ENCODE measurements around the gene WARS2.

Gene WARS2

DNA sequence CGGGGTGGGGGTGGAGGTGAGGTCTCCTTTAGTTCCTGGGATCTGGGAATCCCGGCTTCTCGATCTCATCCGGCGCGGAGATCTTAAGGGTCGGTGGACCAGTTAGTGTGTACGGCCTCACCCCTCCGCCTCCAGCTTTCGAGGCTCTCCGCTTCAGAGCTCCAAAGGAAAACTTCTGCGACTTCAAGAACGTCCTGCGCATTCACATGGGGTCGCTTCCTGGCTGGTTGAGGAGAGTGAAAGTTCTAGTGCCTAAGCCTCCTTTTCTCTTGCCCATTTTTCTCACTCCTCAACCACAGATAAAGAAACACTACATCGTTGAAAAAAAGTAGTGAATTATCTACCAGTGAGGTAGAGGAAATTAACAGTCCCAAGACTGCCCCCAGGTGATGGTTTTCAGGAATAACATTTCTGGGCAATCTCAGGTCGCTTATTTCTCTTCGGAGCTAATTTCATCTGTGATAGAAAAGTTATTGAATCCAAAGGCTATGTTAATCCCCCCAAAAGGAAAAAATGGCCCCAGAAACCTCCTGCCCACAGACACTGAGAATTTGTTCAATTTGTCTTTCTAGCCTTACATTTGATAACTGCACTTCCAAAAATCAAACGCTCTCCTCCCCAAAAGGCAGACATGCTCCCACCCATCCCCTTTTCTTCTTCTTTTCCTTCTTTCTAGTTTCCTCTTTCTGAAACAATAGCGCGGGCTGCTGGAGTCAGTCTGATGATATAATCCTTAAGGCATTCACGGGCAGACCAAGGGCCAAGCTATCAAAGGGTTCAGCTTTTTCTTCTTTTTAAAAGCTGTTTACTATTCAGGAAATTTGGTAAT, 131.8 kb downstream of the WARS2 start:
- TF ChIP-seq NFIC (IDR thresholded peaks at IDR 0.05) (no peak), EP300 (IDR thresholded peaks at IDR 0.05; ENCODE audit: borderline replicate concordance) (no peak), RAD21 (IDR thresholded peaks at IDR 0.05; ENCODE audit: low read depth) (peak; percentile 67), TAF1 (IDR thresholded peaks at IDR 0.05; ENCODE audit: low read depth) (no peak)

DNA sequence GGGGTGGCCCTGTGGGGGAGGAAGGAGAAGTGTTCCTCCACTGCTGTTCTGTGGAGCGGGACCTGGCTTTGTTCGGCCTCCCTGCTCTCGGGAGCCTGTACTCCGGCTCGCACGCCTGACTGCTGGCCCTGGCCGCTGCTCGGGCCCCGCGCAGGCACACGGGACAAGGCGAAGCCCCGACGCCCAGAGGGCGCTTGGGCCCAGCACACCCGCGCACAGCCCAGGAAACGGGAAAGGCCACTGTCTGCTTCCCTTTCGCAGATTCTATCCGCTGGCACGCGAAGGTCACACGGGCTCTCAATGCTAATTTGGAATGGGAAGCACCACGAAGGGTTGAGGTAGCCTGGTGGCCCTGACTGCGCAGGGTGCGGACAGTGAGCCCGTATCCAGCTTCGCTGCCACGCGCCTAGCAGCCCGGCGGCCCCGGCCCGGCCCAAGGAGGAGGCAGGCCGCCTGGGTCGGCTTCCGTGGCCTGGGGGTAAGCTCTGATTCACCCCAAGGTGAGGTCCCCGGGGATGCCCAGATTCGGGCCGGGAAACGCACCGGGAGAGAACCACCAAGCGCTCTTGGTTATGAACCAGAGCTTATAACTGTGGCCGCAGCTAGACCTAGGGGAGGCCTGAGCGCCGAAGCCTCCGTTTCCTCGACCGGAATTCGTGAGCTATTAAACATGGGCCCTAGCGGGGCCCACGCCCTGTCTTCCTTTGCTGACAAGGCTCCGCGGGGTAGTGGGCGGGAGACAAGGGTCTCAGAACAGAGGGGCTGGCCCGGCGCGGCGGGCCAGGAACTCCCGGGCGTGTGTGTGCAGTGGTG, 132.6 kb downstream of the WARS2 start:
- TF ChIP-seq FOXM1 (IDR thresholded peaks at IDR 0.05; ENCODE audit: borderline replicate concordance, low read depth), result no peak
- no peak for TF ChIP-seq YY1 (IDR thresholded peaks at IDR 0.05; ENCODE audit: low read depth)

DNA sequence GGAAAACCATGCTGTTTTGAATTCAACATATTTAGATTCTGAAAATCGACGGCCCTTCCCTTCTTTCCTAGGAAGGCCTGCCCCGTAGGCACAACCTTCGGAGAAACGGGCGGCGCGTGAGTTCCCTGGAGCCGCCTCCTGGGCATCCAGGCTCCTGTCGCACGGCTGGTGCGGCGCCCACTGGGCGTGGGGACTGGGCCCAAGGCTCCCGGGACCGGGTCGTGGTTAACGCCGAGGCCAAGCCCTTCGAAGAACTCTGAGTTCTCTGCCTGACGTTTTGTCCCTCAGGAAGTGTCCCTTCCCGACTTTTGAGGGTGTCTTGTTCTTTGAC, 133.1 kb downstream of the WARS2 start:
- TF ChIP-seq, protein P1, sequence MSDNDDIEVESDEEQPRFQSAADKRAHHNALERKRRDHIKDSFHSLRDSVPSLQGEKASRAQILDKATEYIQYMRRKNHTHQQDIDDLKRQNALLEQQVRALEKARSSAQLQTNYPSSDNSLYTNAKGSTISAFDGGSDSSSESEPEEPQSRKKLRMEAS (IDR thresholded peaks at IDR 0.05), result no peak
- TF ChIP-seq YY1 (IDR thresholded peaks at IDR 0.05; ENCODE audit: low read depth) (no peak), ZBTB7A (IDR thresholded peaks at IDR 0.05; ENCODE audit: low read depth) (no peak), CEBPB (IDR thresholded peaks at IDR 0.05) (no peak), FOXM1 (IDR thresholded peaks at IDR 0.05; ENCODE audit: borderline replicate concordance, low read depth) (no peak), TAF1 (IDR thresholded peaks at IDR 0.05; ENCODE audit: low read depth) (no peak), RAD21 (IDR thresholded peaks at IDR 0.05; ENCODE audit: low read depth) (no peak), EP300 (IDR thresholded peaks at IDR 0.05; ENCODE audit: borderline replicate concordance) (no peak)
- TF ChIP-seq, protein P2, sequence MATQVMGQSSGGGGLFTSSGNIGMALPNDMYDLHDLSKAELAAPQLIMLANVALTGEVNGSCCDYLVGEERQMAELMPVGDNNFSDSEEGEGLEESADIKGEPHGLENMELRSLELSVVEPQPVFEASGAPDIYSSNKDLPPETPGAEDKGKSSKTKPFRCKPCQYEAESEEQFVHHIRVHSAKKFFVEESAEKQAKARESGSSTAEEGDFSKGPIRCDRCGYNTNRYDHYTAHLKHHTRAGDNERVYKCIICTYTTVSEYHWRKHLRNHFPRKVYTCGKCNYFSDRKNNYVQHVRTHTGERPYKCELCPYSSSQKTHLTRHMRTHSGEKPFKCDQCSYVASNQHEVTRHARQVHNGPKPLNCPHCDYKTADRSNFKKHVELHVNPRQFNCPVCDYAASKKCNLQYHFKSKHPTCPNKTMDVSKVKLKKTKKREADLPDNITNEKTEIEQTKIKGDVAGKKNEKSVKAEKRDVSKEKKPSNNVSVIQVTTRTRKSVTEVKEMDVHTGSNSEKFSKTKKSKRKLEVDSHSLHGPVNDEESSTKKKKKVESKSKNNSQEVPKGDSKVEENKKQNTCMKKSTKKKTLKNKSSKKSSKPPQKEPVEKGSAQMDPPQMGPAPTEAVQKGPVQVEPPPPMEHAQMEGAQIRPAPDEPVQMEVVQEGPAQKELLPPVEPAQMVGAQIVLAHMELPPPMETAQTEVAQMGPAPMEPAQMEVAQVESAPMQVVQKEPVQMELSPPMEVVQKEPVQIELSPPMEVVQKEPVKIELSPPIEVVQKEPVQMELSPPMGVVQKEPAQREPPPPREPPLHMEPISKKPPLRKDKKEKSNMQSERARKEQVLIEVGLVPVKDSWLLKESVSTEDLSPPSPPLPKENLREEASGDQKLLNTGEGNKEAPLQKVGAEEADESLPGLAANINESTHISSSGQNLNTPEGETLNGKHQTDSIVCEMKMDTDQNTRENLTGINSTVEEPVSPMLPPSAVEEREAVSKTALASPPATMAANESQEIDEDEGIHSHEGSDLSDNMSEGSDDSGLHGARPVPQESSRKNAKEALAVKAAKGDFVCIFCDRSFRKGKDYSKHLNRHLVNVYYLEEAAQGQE (IDR thresholded peaks at IDR 0.05; ENCODE audit: low read depth), result no peak

DNA sequence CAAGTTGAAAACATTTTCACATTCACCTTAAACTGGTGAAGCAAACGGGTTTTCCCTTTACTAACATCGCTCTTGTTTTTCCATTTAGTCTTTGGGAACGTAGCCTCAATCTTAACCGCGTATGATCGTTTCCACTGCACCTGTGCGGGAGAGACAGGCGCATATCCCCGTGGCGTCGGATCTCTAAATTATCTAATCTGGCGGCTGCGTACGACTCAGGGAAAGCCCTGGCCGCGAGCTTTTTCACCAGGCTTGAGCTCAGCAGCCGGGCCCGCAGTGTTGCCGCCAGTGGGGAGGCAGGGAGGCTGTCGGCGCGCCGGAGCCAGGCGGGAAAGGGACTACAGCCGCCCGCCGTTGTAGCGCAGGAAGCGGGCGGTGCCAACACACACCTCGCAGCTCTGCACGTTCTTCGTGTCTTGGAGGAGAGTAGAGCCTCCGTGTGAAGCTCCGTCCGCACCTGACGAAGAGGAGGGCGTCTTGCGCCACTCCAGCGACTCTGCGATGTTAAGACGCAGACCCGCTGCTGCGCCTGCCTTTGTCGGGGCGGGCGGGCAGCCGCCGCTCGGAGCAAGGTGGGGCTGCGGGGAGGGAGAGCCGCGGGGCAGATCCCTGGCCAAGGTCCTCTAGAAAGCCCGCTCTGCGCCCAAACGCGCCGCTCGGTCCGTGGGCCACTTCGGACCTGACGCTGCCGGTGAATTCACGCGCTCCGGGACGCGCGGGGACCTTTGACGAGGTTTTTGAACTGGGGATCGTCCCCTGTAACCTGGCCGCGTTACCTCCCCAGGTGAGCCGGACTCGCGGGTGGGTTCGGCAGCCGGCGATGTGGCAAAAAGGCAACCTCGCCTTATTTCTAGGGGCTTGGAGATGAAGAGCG, 133.8 kb downstream of the WARS2 start:
- TF ChIP-seq EGR1 (IDR thresholded peaks at IDR 0.05) (no peak), NFIC (IDR thresholded peaks at IDR 0.05) (no peak), TAF1 (IDR thresholded peaks at IDR 0.05; ENCODE audit: low read depth) (no peak), CEBPB (IDR thresholded peaks at IDR 0.05) (no peak), FOXM1 (IDR thresholded peaks at IDR 0.05; ENCODE audit: borderline replicate concordance, low read depth) (no peak), RAD21 (IDR thresholded peaks at IDR 0.05; ENCODE audit: low read depth) (no peak), YY1 (IDR thresholded peaks at IDR 0.05; ENCODE audit: low read depth) (no peak)
- TF ChIP-seq, protein P3, sequence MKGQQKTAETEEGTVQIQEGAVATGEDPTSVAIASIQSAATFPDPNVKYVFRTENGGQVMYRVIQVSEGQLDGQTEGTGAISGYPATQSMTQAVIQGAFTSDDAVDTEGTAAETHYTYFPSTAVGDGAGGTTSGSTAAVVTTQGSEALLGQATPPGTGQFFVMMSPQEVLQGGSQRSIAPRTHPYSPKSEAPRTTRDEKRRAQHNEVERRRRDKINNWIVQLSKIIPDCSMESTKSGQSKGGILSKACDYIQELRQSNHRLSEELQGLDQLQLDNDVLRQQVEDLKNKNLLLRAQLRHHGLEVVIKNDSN (IDR thresholded peaks at IDR 0.05), result no peak

DNA sequence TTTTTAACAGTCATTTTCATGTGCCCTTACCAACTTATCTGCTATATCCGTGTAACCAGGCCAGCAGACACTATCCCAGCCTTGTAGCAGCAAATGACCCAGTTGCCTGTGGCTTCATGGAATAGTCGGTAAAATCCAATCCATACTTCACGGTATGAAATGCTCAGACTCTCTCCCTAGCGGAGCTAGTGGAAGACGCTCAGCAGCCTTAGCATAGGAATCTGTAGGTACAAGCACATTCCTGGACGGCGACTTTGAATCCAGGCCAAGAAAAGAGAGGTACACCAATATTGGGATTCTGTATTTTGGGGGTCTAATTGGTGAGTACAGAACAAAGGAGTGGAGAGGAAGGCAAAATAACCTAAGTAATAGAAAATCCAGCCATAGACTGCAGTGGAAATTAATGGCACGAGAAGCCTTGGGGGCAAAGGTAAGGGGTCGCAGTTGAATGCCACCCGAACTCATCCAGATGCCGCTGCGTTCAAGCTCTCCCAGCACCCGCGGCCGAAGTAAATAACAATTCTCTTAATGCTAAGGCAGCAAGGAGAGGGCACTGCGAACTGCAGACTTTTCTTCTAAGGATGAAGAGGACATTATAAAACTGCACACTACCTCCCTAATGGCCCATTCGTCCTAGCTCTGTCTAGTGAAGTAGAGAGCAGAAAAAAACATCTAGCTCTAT, 134.6 kb downstream of the WARS2 start:
- no peak for TF ChIP-seq CREB1 (IDR thresholded peaks at IDR 0.05; ENCODE audit: low read depth)
- TF ChIP-seq TAF1 (IDR thresholded peaks at IDR 0.05; ENCODE audit: low read depth), result no peak
- TF ChIP-seq TEAD4 (IDR thresholded peaks at IDR 0.05), result no peak
- TF ChIP-seq, protein P2 (IDR thresholded peaks at IDR 0.05; ENCODE audit: low read depth), result no peak
- no peak for TF ChIP-seq FOXM1 (IDR thresholded peaks at IDR 0.05; ENCODE audit: borderline replicate concordance, low read depth)
- TF ChIP-seq, protein P3 (IDR thresholded peaks at IDR 0.05), result no peak
- TF ChIP-seq NFIC (IDR thresholded peaks at IDR 0.05), result no peak
- no peak for TF ChIP-seq RAD21 (IDR thresholded peaks at IDR 0.05; ENCODE audit: low read depth)
- no peak for TF ChIP-seq CEBPB (IDR thresholded peaks at IDR 0.05)
- TF ChIP-seq ZBTB7A (IDR thresholded peaks at IDR 0.05; ENCODE audit: low read depth), result no peak
- TF ChIP-seq YY1 (IDR thresholded peaks at IDR 0.05; ENCODE audit: low read depth), result no peak
- no peak for TF ChIP-seq EP300 (IDR thresholded peaks at IDR 0.05; ENCODE audit: borderline replicate concordance)
- no peak for TF ChIP-seq TCF12 (IDR thresholded peaks at IDR 0.05; ENCODE audit: low read depth)
- TF ChIP-seq, protein P1 (IDR thresholded peaks at IDR 0.05), result no peak
- TF ChIP-seq EGR1 (IDR thresholded peaks at IDR 0.05), result no peak
